A549 (cell line): ENCODE data around the gene MXI1.

ENCODE experiments used
- BHLHE40 ChIP-seq: IDR thresholded peaks from 2 replicates; pipeline ENCODE4 v1.6.1; 2012; ENCODE audit warnings: low read depth, low read length, inconsistent platforms
- CBX2 ChIP-seq: fragments of 200-600 bp; sonication (generic); IDR thresholded peaks from 2 replicates; pipeline ENCODE4 v1.6.1; 2016; ENCODE audit warnings: low read depth, mild to moderate bottlenecking, borderline replicate concordance
- KDM5A ChIP-seq: fragments of 200-600 bp; sonication (generic); IDR thresholded peaks from 2 replicates; pipeline ENCODE4 v1.6.1; 2016; ENCODE audit warnings: antibody characterized with exemption, mild to moderate bottlenecking
- MYC ChIP-seq: IDR thresholded peaks from 2 replicates; pipeline ENCODE4 v1.6.1; 2012; ENCODE audit warnings: mild to moderate bottlenecking, inconsistent platforms, low read length, improper control_type of control experiment, borderline replicate concordance
- POLR2A ChIP-seq: IDR thresholded peaks from 2 replicates; pipeline ENCODE4 v1.6.1; 2012; ENCODE audit warnings: mild to moderate bottlenecking, low read length
- TF ChIP-seq, protein P1 (sequence below): fragments of >200 bp; sonication (Bioruptor Twin); formaldehyde crosslinking; IDR thresholded peaks from 3 replicates; pipeline ENCODE4 v1.5.1; 2016

DNA sequence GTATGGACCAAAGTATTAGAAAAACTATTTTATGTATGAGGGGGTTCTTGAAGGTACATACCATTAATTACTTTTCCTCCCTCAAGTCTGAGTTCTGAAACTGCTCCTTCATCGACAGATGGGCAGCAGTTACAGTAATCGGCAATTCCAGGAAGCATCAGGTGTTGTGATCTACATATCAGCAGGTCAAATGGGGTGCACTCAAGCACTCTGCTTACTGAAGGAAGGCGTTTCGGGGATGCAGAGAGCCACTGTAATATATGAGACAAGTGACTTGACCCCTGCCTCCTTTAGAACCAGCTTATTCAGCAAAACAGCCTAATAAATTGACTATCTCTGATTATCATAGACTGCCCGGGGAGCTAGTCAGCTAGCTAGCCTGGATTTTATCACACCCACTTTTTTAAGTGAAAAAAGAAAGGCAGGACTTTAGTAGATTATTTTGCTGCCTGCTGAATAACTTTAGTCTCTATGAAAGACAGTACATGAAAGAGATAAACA, 93.1 kb downstream of the MXI1 start:
- TF ChIP-seq, protein P1, sequence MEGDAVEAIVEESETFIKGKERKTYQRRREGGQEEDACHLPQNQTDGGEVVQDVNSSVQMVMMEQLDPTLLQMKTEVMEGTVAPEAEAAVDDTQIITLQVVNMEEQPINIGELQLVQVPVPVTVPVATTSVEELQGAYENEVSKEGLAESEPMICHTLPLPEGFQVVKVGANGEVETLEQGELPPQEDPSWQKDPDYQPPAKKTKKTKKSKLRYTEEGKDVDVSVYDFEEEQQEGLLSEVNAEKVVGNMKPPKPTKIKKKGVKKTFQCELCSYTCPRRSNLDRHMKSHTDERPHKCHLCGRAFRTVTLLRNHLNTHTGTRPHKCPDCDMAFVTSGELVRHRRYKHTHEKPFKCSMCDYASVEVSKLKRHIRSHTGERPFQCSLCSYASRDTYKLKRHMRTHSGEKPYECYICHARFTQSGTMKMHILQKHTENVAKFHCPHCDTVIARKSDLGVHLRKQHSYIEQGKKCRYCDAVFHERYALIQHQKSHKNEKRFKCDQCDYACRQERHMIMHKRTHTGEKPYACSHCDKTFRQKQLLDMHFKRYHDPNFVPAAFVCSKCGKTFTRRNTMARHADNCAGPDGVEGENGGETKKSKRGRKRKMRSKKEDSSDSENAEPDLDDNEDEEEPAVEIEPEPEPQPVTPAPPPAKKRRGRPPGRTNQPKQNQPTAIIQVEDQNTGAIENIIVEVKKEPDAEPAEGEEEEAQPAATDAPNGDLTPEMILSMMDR = no peak
- TF ChIP-seq KDM5A (no peak), POLR2A (no peak), CBX2 (no peak), MYC (no peak), BHLHE40 (no peak)
